Lower lobe of right lung (tissue), 2 donors: ENCODE data around the gene MITF. TPM values are rescaled to one million over a fixed set of nuclear protein-coding genes. Genes with fewer than 3 reads are reported as not detected.

Source experiments
- ATAC-seq, 2 donors: fragments of 200-7000 bp; cut with Tn5 transposase; one replicate each; pipeline ENCODE4 v1.9.1; 2020 to 2022; ENCODE audit warnings: mild to moderate bottlenecking in 2 of 2, moderate library complexity in 2 of 2
- DNase-seq: peaks from one replicate; pipeline ENCODE4 v3.0.0-alpha.2; 2020
- H3K27ac ChIP-seq: fragments of 200-600 bp; one replicate; pipeline ENCODE4 v1.8.0; 2022
- H3K27me3 ChIP-seq: fragments of 200-600 bp; one replicate; pipeline ENCODE4 v1.8.0; 2022; ENCODE audit warnings: low read depth
- H3K36me3 ChIP-seq: fragments of 200-600 bp; one replicate; pipeline ENCODE4 v1.8.0; 2022; ENCODE audit warnings: mild to moderate bottlenecking
- H3K4me1 ChIP-seq: fragments of 200-600 bp; one replicate; pipeline ENCODE4 v1.8.0; 2022
- H3K4me3 ChIP-seq: fragments of 200-600 bp; one replicate; pipeline ENCODE4 v1.8.0; 2022; ENCODE audit warnings: mild to moderate bottlenecking
- H3K9me3 ChIP-seq: fragments of 200-600 bp; one replicate; pipeline ENCODE4 v1.8.0; 2022
- CTCF ChIP-seq: fragments of 200-600 bp; IDR thresholded peaks from one replicate; pipeline ENCODE4 v1.8.0; 2022; ENCODE audit warnings: antibody characterized with exemption, mild to moderate bottlenecking
- intact Hi-C: fragments of 100-400 bp; cut with DNase I; formaldehyde crosslinking; loops from one replicate; pipeline ENCODE4 v1.11.0; 2022
- total RNA-seq: library from RNA; stranded (reverse); fragmentation: NEBNext Ultra II Directional; extraction: Animal tissue kit (Norgen Biotek cat#: 25700); gene quantifications from one replicate; pipeline ENCODE4 v1.2.1, GENCODE V29; 2021
- donor health status: DM: no; HTN: yes; CAD: no; lungs with severe emphysema.

Gene MITF
- total RNA-seq, 1 donor from 2014 or later, result 45.1 TPM

GRCh38 chr3:69941439-69942176, 202.3 kb downstream of the MITF start:
- intact Hi-C loops, result no loop called here

GRCh38 chr3:69944931-69945493, 205.7 kb downstream of the MITF start:
- ATAC-seq (no peak), DNase-seq (no peak)
- Histone ChIP-seq H3K27me3 (no peaks in the 10 kb centered on the region), H3K4me3 (no peak overlapping the region), H3K36me3 (peaks cover 30% of the 10 kb centered on the region), H3K4me1 (no peaks in the 10 kb centered on the region), H3K27ac (no peak overlapping the region), H3K9me3 (no peaks in the 10 kb centered on the region)
- TF ChIP-seq CTCF, result no peak
- intact Hi-C loops, result no loop called here

More at GRCh38 chr3:69941439-69942176, 202.3 kb downstream of the MITF start:
- ATAC-seq, result no peak
- Histone ChIP-seq H3K4me3 (no peak overlapping the region), H3K27ac (no peak overlapping the region), H3K9me3 (no peaks in the 10 kb centered on the region), H3K4me1 (no peaks in the 10 kb centered on the region), H3K36me3 (peaks cover 19% of the 10 kb centered on the region), H3K27me3 (no peaks in the 10 kb centered on the region)
- TF ChIP-seq CTCF, result no peak
- DNase-seq, result no peak

- no peaks in the 10 kb centered on the region for H3K27me3 ChIP-seq
- H3K9me3 ChIP-seq, result no peaks in the 10 kb centered on the region
- DNase-seq (no peak), ATAC-seq (no peak)
- peaks cover 23% of the 10 kb centered on the region for H3K36me3 ChIP-seq
- TF ChIP-seq CTCF, result peak; percentile 61
- H3K4me1 ChIP-seq, result no peaks in the 10 kb centered on the region
- H3K4me3 ChIP-seq, result no peak overlapping the region
- intact Hi-C loops, result no loop called here
- H3K27ac ChIP-seq, result no peak overlapping the region
Measured at GRCh38 chr3:69948246-69948862, 209.1 kb downstream of the MITF start.

- no peak for DNase-seq
- Histone ChIP-seq H3K27me3 (no peaks in the 10 kb centered on the region), H3K9me3 (no peaks in the 10 kb centered on the region), H3K4me3 (no peak overlapping the region), H3K4me1 (no peaks in the 10 kb centered on the region), H3K36me3 (peaks cover 20% of the 10 kb centered on the region), H3K27ac (no peak overlapping the region)
- ATAC-seq, result no peak
- intact Hi-C loops, result no loop called here
- TF ChIP-seq CTCF, result no peak
Measured at GRCh38 chr3:69951616-69952015, 212.4 kb downstream of the MITF start.

- peaks cover 40% of the 10 kb centered on the region for H3K36me3 ChIP-seq
- no peaks in the 10 kb centered on the region for H3K4me1 ChIP-seq
- no peak overlapping the region for H3K4me3 ChIP-seq
- H3K27me3 ChIP-seq, result no peaks in the 10 kb centered on the region
- H3K9me3 ChIP-seq, result no peaks in the 10 kb centered on the region
- no peak for TF ChIP-seq CTCF
- H3K27ac ChIP-seq, result no peak overlapping the region
- DNase-seq (no peak), ATAC-seq (no peak)
- intact Hi-C loops, result no loop called here
Measured at GRCh38 chr3:69959581-69959980, 220.3 kb downstream of the MITF start.
